HG02973 (cell line): ENCODE results near the gene ZNRF1.
"Not testable (repeated sequence)": the region's sequence is repeated elsewhere in the genome, so short reads cannot be mapped to it uniquely, and the experiment has no call there.

Source experiments
- ATAC-seq: cut with Tn5 transposase; IDR thresholded peaks from one replicate; pipeline ENCODE4 v1.9.1; 2021; ENCODE audit warnings: moderate library complexity; ENCODE audit not compliant: unreplicated experiment

ZNRF1 gene

GRCh38 chr16:74998481-74999218 is at the start of gene ZNRF1:
Gene ZNRF1 (plus strand): TSS chr16:74999024. CDS start chr16:74999672, 648 bp downstream.
- peak; percentile 52 for ATAC-seq

GRCh38 chr16:74949309-74949708 is 49.5 kb upstream of the ZNRF1 start:
- no peak for ATAC-seq

GRCh38 chr16:74950511-74950910 is 48.3 kb upstream of the ZNRF1 start:
- no peak for ATAC-seq

- ATAC-seq = no peak
Observed at GRCh38 chr16:74951206-74951605, 47.6 kb upstream of the ZNRF1 start.

- ATAC-seq = no peak
Observed at GRCh38 chr16:74951681-74952080, 47.1 kb upstream of the ZNRF1 start.

GRCh38 chr16:74954763-74955162 is 44.1 kb upstream of the ZNRF1 start:
- ATAC-seq = no peak

GRCh38 chr16:74973304-74973703 is 25.5 kb upstream of the ZNRF1 start:
- no peak for ATAC-seq

GRCh38 chr16:74975591-74975990 is 23.2 kb upstream of the ZNRF1 start:
- no peak for ATAC-seq

GRCh38 chr16:74982256-74982655 is 16.6 kb upstream of the ZNRF1 start:
- ATAC-seq = no peak

GRCh38 chr16:74984194-74984528 is 14.7 kb upstream of the ZNRF1 start:
- ATAC-seq = no peak

- peak; percentile 100 for ATAC-seq
Observed at GRCh38 chr16:74984529-74985296, 14.1 kb upstream of the ZNRF1 start, which contains the start of gene WDR59. Gene WDR59 (minus strand): TSS chr16:74985123. CDS start chr16:74985017, 106 bp downstream.

GRCh38 chr16:74987027-74987681 is 11.7 kb upstream of the ZNRF1 start:
- ATAC-seq = no peak

- ATAC-seq = not testable (repeated sequence)
Observed at GRCh38 chr16:74989864-74990263, 9.0 kb upstream of the ZNRF1 start.

- ATAC-seq = no peak
Observed at GRCh38 chr16:74990832-74991231, 8.0 kb upstream of the ZNRF1 start.

GRCh38 chr16:74991268-74991592 is 7.6 kb upstream of the ZNRF1 start:
- no peak for ATAC-seq

GRCh38 chr16:74991593-74992403 is 7.0 kb upstream of the ZNRF1 start:
- ATAC-seq = no peak

GRCh38 chr16:74995986-74996385 is 2.8 kb upstream of the ZNRF1 start:
- no peak for ATAC-seq

- ATAC-seq = no peak
Observed at GRCh38 chr16:74997042-74997491, 1.8 kb upstream of the ZNRF1 start.

- ATAC-seq = peak; percentile 24
Observed at GRCh38 chr16:74999219-74999608, 390 bp downstream of the ZNRF1 start.

- ATAC-seq = no peak
Observed at GRCh38 chr16:74999609-75000480, 1.0 kb downstream of the ZNRF1 start.
